ENCODE results near the gene MZT2A. TPM values are rescaled to one million over a fixed set of nuclear protein-coding genes. Genes with fewer than 3 reads are reported as not detected.
"Not testable (repeated sequence)": the region's sequence is repeated elsewhere in the genome, so short reads cannot be mapped to it uniquely, and the experiment has no call there.

Gene MZT2A
- total RNA-seq, 1 donor from 2014 or later = 45.0 TPM

DNA sequence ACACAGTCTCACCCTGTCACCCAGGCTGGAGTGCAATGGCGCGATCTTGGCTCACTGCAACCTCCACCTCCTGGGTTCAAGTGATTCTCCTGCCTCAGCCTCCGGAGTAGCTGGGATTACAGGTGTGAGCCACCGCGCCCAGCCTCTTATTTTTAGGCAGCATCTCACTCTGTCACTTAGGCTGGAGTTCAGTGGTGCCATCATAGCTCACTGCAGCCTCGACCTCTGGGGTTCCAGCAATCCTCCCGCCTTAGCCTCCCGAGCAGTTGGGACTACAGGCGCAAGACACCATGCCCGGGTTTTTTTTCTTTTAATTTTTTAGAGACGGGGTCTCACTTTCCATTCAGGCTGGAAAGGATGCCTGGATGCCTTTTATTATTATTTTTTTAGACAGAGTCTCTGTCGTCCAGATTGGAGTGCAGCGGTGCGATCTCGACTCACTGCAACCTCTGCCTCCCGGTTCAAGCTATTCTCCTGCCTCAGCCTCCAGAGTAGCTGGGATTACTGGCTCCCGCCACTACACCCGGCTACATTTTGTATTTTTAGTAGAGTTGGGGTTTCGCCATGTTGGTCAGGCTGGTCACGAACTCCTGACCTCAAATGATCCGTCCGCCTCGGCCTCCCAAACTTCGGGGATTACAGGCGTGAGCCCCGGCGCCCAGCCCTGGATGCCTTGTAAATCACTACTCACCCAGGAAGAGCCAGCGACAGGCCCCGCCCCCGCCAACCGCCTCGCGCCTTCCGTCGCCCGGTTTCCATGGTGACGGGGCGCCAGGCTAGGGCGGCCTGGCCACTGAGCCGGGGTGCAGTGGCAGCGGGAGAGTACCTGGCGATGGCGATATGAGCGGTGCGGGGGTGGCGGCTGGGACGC lies 35.2 kb upstream of the MZT2A start, which contains the start of gene CCDC74A:
Gene CCDC74A, plus strand, starts transcription at position 758 of the 871 bp plus-strand sequence. Its CDS starts 83 bp downstream, at position 841.
- Mint-ChIP-seq H3K4me3 (peak within 1 kb of the TSS; percentile 88), H3K27ac (peak within 1 kb of the TSS; percentile 78)

GRCh38 chr2:131525256-131525655 lies 33.1 kb upstream of the MZT2A start:
- not testable (repeated sequence) for H3K27me3 ChIP-seq; H3K4me3 ChIP-seq; H3K4me1 ChIP-seq; H3K27me3 Mint-ChIP-seq (ENCODE audit: insufficient read depth, low read depth); DNase-seq (ENCODE audit: low spot score); H3K4me3 Mint-ChIP-seq; H3K9ac ChIP-seq; H3K4me2 ChIP-seq; H2AFZ ChIP-seq (replicated peaks); H3K27ac ChIP-seq; H3K9me3 ChIP-seq (ENCODE audit: low read depth); H3K36me3 Mint-ChIP-seq; H4K20me1 ChIP-seq (ENCODE audit: low read depth); H3K9me3 Mint-ChIP-seq; H3K36me3 ChIP-seq; H3K4me1 Mint-ChIP-seq; H3K27ac Mint-ChIP-seq; H3K79me2 ChIP-seq (ENCODE audit: low read depth); H3F3A ChIP-seq (ENCODE audit: low read depth)

More for the DNA sequence above, 35.2 kb upstream of the MZT2A start, which contains the start of gene CCDC74A:
- not testable (repeated sequence) for H3K36me3 ChIP-seq; H3K9me3 ChIP-seq (ENCODE audit: low read depth); H3K27ac ChIP-seq; H3F3A ChIP-seq (ENCODE audit: low read depth); H4K20me1 ChIP-seq (ENCODE audit: low read depth); H3K4me1 Mint-ChIP-seq; H3K36me3 Mint-ChIP-seq; H3K79me2 ChIP-seq (ENCODE audit: low read depth); H3K27me3 ChIP-seq; H3K9ac ChIP-seq; H3K4me1 ChIP-seq; H3K9me3 Mint-ChIP-seq; H3K27me3 Mint-ChIP-seq (ENCODE audit: insufficient read depth, low read depth)
- DNase-seq (ENCODE audit: low spot score) = peak; percentile 89
- peak within 1 kb of the TSS; percentile 73 for H3K4me2 ChIP-seq
- peak within 1 kb of the TSS; percentile 51 for H3K4me3 ChIP-seq
- H2AFZ ChIP-seq (replicated peaks) = peak within 1 kb of the TSS; percentile 82

- H3K4me2 ChIP-seq = no peak overlapping the region
- no peak for DNase-seq (ENCODE audit: low spot score)
- no peaks in the 10 kb centered on the region for H3K36me3 ChIP-seq
- H3K4me3 ChIP-seq = no peak overlapping the region
- H3K4me1 Mint-ChIP-seq = peaks cover 3% of the 10 kb centered on the region
- no peaks in the 10 kb centered on the region for H3K9me3 Mint-ChIP-seq
- TF ChIP-seq, protein P1, sequence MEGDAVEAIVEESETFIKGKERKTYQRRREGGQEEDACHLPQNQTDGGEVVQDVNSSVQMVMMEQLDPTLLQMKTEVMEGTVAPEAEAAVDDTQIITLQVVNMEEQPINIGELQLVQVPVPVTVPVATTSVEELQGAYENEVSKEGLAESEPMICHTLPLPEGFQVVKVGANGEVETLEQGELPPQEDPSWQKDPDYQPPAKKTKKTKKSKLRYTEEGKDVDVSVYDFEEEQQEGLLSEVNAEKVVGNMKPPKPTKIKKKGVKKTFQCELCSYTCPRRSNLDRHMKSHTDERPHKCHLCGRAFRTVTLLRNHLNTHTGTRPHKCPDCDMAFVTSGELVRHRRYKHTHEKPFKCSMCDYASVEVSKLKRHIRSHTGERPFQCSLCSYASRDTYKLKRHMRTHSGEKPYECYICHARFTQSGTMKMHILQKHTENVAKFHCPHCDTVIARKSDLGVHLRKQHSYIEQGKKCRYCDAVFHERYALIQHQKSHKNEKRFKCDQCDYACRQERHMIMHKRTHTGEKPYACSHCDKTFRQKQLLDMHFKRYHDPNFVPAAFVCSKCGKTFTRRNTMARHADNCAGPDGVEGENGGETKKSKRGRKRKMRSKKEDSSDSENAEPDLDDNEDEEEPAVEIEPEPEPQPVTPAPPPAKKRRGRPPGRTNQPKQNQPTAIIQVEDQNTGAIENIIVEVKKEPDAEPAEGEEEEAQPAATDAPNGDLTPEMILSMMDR (IDR thresholded peaks at IDR 0.05) = no peak
- TF ChIP-seq EZH2phosphoT487 (IDR thresholded peaks at IDR 0.05) (no peak), EZH2 (IDR thresholded peaks at IDR 0.05) (no peak)
- no peak overlapping the region for H3K4me3 Mint-ChIP-seq
- H3K4me1 ChIP-seq = no peaks in the 10 kb centered on the region
- H3K79me2 ChIP-seq (ENCODE audit: low read depth) = no peaks in the 10 kb centered on the region
- no peaks in the 10 kb centered on the region for H3K9me3 ChIP-seq (ENCODE audit: low read depth)
- no peak overlapping the region for H2AFZ ChIP-seq (replicated peaks)
- peaks cover 2% of the 10 kb centered on the region for H3K36me3 Mint-ChIP-seq
- H3K27me3 Mint-ChIP-seq (ENCODE audit: insufficient read depth, low read depth) = no peaks in the 10 kb centered on the region
- no peaks in the 10 kb centered on the region for H4K20me1 ChIP-seq (ENCODE audit: low read depth)
- H3K27ac Mint-ChIP-seq = no peak overlapping the region
- no peak overlapping the region for H3K9ac ChIP-seq
- H3K27ac ChIP-seq = no peak overlapping the region
- no peaks in the 10 kb centered on the region for H3K27me3 ChIP-seq
- H3F3A ChIP-seq (ENCODE audit: low read depth) = no peaks in the 10 kb centered on the region
Measured at GRCh38 chr2:131521961-131522781, 30.0 kb upstream of the MZT2A start.

GRCh38 chr2:131521524-131521923 lies 29.3 kb upstream of the MZT2A start:
- not testable (repeated sequence) for H2AFZ ChIP-seq (replicated peaks); H3K4me3 Mint-ChIP-seq; H3K4me1 Mint-ChIP-seq; H3K9me3 Mint-ChIP-seq; H3K36me3 ChIP-seq; DNase-seq (ENCODE audit: low spot score); H3K79me2 ChIP-seq (ENCODE audit: low read depth); H3K4me3 ChIP-seq; H3F3A ChIP-seq (ENCODE audit: low read depth); H3K4me1 ChIP-seq; H3K27ac ChIP-seq; H3K27ac Mint-ChIP-seq; H3K36me3 Mint-ChIP-seq; H3K27me3 Mint-ChIP-seq (ENCODE audit: insufficient read depth, low read depth); H3K27me3 ChIP-seq; H3K9me3 ChIP-seq (ENCODE audit: low read depth); H4K20me1 ChIP-seq (ENCODE audit: low read depth); H3K4me2 ChIP-seq; H3K9ac ChIP-seq
